ENCODE data around the gene PRAMEF5. TPM values are rescaled to one million over a fixed set of nuclear protein-coding genes. Genes with fewer than 3 reads are reported as not detected.
"Not testable (repeated sequence)": the region's sequence is repeated elsewhere in the genome, so short reads cannot be mapped to it uniquely, and the experiment has no call there.

The PRAMEF5 gene
- total RNA-seq (2014; rRNA removed; shearing (Covaris generic); ENCODE audit: low replicate concordance), result not detected in 2 replicates

GRCh38 chr1:13253898-13254297, at the start of gene PRAMEF5:
Gene PRAMEF5, plus strand, starts transcription at chr1:13254198. Its CDS starts 5,071 bp downstream, at chr1:13259269.
- not testable (repeated sequence) for H3K27ac ChIP-seq (ENCODE audit: low read length); H3K4me3 ChIP-seq (ENCODE audit: low read length); H3K9me2 ChIP-seq (replicated peaks; ENCODE audit: insufficient read depth, low read length); H4K20me1 ChIP-seq (ENCODE audit: insufficient read depth, low read depth, low read length); H3K27me3 ChIP-seq (ENCODE audit: low read length); H3K79me2 ChIP-seq (ENCODE audit: low read length); H2AFZ ChIP-seq (ENCODE audit: low read length); H3K4me1 ChIP-seq (ENCODE audit: low read length); DNase-seq; H3K9ac ChIP-seq (ENCODE audit: low read length); H3K4me2 ChIP-seq (ENCODE audit: low read depth, low read length, poor library complexity, severe bottlenecking); H3K36me3 ChIP-seq (ENCODE audit: insufficient read depth, low read length); H3K9me3 ChIP-seq (ENCODE audit: low read length)

GRCh38 chr1:13208712-13209111, 45.3 kb upstream of the PRAMEF5 start:
- not testable (repeated sequence) for H3K36me3 ChIP-seq (ENCODE audit: insufficient read depth, low read length); H4K20me1 ChIP-seq (ENCODE audit: insufficient read depth, low read depth, low read length); DNase-seq; H3K9me2 ChIP-seq (replicated peaks; ENCODE audit: insufficient read depth, low read length); H3K9ac ChIP-seq (ENCODE audit: low read length); H3K4me1 ChIP-seq (ENCODE audit: low read length); H3K4me3 ChIP-seq (ENCODE audit: low read length); H3K4me2 ChIP-seq (ENCODE audit: low read depth, low read length, poor library complexity, severe bottlenecking); H2AFZ ChIP-seq (ENCODE audit: low read length); H3K27ac ChIP-seq (ENCODE audit: low read length); H3K27me3 ChIP-seq (ENCODE audit: low read length); H3K79me2 ChIP-seq (ENCODE audit: low read length); H3K9me3 ChIP-seq (ENCODE audit: low read length)

- H3K79me2 ChIP-seq (ENCODE audit: low read length); H2AFZ ChIP-seq (ENCODE audit: low read length); DNase-seq; H3K4me2 ChIP-seq (ENCODE audit: low read depth, low read length, poor library complexity, severe bottlenecking); H3K9ac ChIP-seq (ENCODE audit: low read length); H3K4me1 ChIP-seq (ENCODE audit: low read length); H3K36me3 ChIP-seq (ENCODE audit: insufficient read depth, low read length); H3K27me3 ChIP-seq (ENCODE audit: low read length); H3K9me3 ChIP-seq (ENCODE audit: low read length); H3K27ac ChIP-seq (ENCODE audit: low read length); H3K9me2 ChIP-seq (replicated peaks; ENCODE audit: insufficient read depth, low read length); H3K4me3 ChIP-seq (ENCODE audit: low read length); H4K20me1 ChIP-seq (ENCODE audit: insufficient read depth, low read depth, low read length): not testable (repeated sequence)
Observed at GRCh38 chr1:13216619-13217018, 37.4 kb upstream of the PRAMEF5 start.

- not testable (repeated sequence) for H3K4me2 ChIP-seq (ENCODE audit: low read depth, low read length, poor library complexity, severe bottlenecking); H3K9me3 ChIP-seq (ENCODE audit: low read length); H3K9me2 ChIP-seq (replicated peaks; ENCODE audit: insufficient read depth, low read length); DNase-seq; H2AFZ ChIP-seq (ENCODE audit: low read length); H4K20me1 ChIP-seq (ENCODE audit: insufficient read depth, low read depth, low read length); H3K36me3 ChIP-seq (ENCODE audit: insufficient read depth, low read length); H3K27ac ChIP-seq (ENCODE audit: low read length); H3K4me1 ChIP-seq (ENCODE audit: low read length); H3K79me2 ChIP-seq (ENCODE audit: low read length); H3K27me3 ChIP-seq (ENCODE audit: low read length); H3K9ac ChIP-seq (ENCODE audit: low read length); H3K4me3 ChIP-seq (ENCODE audit: low read length)
Observed at GRCh38 chr1:13219203-13219602, 34.8 kb upstream of the PRAMEF5 start.

GRCh38 chr1:13222788-13223187, 31.2 kb upstream of the PRAMEF5 start:
- not testable (repeated sequence) for H3K4me3 ChIP-seq (ENCODE audit: low read length); DNase-seq; H2AFZ ChIP-seq (ENCODE audit: low read length); H3K36me3 ChIP-seq (ENCODE audit: insufficient read depth, low read length); H3K9ac ChIP-seq (ENCODE audit: low read length); H4K20me1 ChIP-seq (ENCODE audit: insufficient read depth, low read depth, low read length); H3K4me2 ChIP-seq (ENCODE audit: low read depth, low read length, poor library complexity, severe bottlenecking); H3K27ac ChIP-seq (ENCODE audit: low read length); H3K9me3 ChIP-seq (ENCODE audit: low read length); H3K79me2 ChIP-seq (ENCODE audit: low read length); H3K4me1 ChIP-seq (ENCODE audit: low read length); H3K27me3 ChIP-seq (ENCODE audit: low read length); H3K9me2 ChIP-seq (replicated peaks; ENCODE audit: insufficient read depth, low read length)

GRCh38 chr1:13224480-13225060, 29.4 kb upstream of the PRAMEF5 start:
- no peak overlapping the region for H3K4me3 ChIP-seq (ENCODE audit: low read length)

GRCh38 chr1:13225675-13226204, 28.3 kb upstream of the PRAMEF5 start, which contains the start of gene PRAMEF18:
Gene PRAMEF18, minus strand, starts transcription at chr1:13226154. Its CDS starts 48 bp downstream, at chr1:13226106.
- DNase-seq; H3K4me1 ChIP-seq (ENCODE audit: low read length); H3K27me3 ChIP-seq (ENCODE audit: low read length); H3K4me2 ChIP-seq (ENCODE audit: low read depth, low read length, poor library complexity, severe bottlenecking); H3K27ac ChIP-seq (ENCODE audit: low read length); H4K20me1 ChIP-seq (ENCODE audit: insufficient read depth, low read depth, low read length); H3K79me2 ChIP-seq (ENCODE audit: low read length); H3K9me3 ChIP-seq (ENCODE audit: low read length); H3K9ac ChIP-seq (ENCODE audit: low read length); H3K36me3 ChIP-seq (ENCODE audit: insufficient read depth, low read length); H3K4me3 ChIP-seq (ENCODE audit: low read length); H2AFZ ChIP-seq (ENCODE audit: low read length); H3K9me2 ChIP-seq (replicated peaks; ENCODE audit: insufficient read depth, low read length): not testable (repeated sequence)

More at GRCh38 chr1:13224480-13225060, 29.4 kb upstream of the PRAMEF5 start:
- H3K9me2 ChIP-seq (replicated peaks; ENCODE audit: insufficient read depth, low read length), result no peaks in the 10 kb centered on the region
- no peak for DNase-seq
- no peaks in the 10 kb centered on the region for H4K20me1 ChIP-seq (ENCODE audit: insufficient read depth, low read depth, low read length)
- H3K9me3 ChIP-seq (ENCODE audit: low read length), result no peaks in the 10 kb centered on the region
- no peak overlapping the region for H3K27ac ChIP-seq (ENCODE audit: low read length)
- H3K27me3 ChIP-seq (ENCODE audit: low read length), result no peaks in the 10 kb centered on the region
- H3K4me1 ChIP-seq (ENCODE audit: low read length), result no peaks in the 10 kb centered on the region
- H2AFZ ChIP-seq (ENCODE audit: low read length), result no peak overlapping the region
- H3K36me3 ChIP-seq (ENCODE audit: insufficient read depth, low read length), result no peaks in the 10 kb centered on the region
- H3K9ac ChIP-seq (ENCODE audit: low read length), result no peak overlapping the region
- no peaks in the 10 kb centered on the region for H3K79me2 ChIP-seq (ENCODE audit: low read length)
- H3K4me2 ChIP-seq (ENCODE audit: low read depth, low read length, poor library complexity, severe bottlenecking), result no peak overlapping the region

- not testable (repeated sequence) for H4K20me1 ChIP-seq (ENCODE audit: insufficient read depth, low read depth, low read length); H3K9me2 ChIP-seq (replicated peaks; ENCODE audit: insufficient read depth, low read length); H3K4me3 ChIP-seq (ENCODE audit: low read length); H3K36me3 ChIP-seq (ENCODE audit: insufficient read depth, low read length); H3K9ac ChIP-seq (ENCODE audit: low read length); H3K27me3 ChIP-seq (ENCODE audit: low read length); H3K79me2 ChIP-seq (ENCODE audit: low read length); H3K4me2 ChIP-seq (ENCODE audit: low read depth, low read length, poor library complexity, severe bottlenecking); DNase-seq; H3K4me1 ChIP-seq (ENCODE audit: low read length); H2AFZ ChIP-seq (ENCODE audit: low read length); H3K9me3 ChIP-seq (ENCODE audit: low read length); H3K27ac ChIP-seq (ENCODE audit: low read length)
Observed at GRCh38 chr1:13227271-13228055, 26.5 kb upstream of the PRAMEF5 start.
